NOMO-1 (cell line): ENCODE data around the gene OPALIN.

Source experiments
- DNase-seq, 2 experiments: peaks; one replicate each; lab custom pipeline; 2025; ENCODE audit not compliant: unreplicated experiment in 2 of 2; lab: John Stamatoyannopoulos, UW

Gene OPALIN

GRCh38 chr10:96358851-96359540 lies at the start of gene OPALIN:
OPALIN (minus strand) TSS chr10:96359002; CDS start chr10:96358896, 106 bp downstream.
- no peak for DNase-seq

GRCh38 chr10:96408201-96408600 lies 49.4 kb upstream of the OPALIN start:
- DNase-seq: no peak

GRCh38 chr10:96407560-96408069 lies 48.8 kb upstream of the OPALIN start:
- DNase-seq: no peak

GRCh38 chr10:96406091-96406490 lies 47.3 kb upstream of the OPALIN start:
- no peak for DNase-seq

GRCh38 chr10:96402417-96403305 lies 43.9 kb upstream of the OPALIN start:
- DNase-seq: no peak

GRCh38 chr10:96401036-96401435 lies 42.2 kb upstream of the OPALIN start:
- DNase-seq: no peak

GRCh38 chr10:96400465-96400864 lies 41.7 kb upstream of the OPALIN start:
- DNase-seq: no peak

GRCh38 chr10:96397902-96398301 lies 39.1 kb upstream of the OPALIN start:
- DNase-seq: no peak

- DNase-seq: peak; percentile 55 to 56
Observed at GRCh38 chr10:96395931-96396877, 37.4 kb upstream of the OPALIN start.

GRCh38 chr10:96390460-96390864 lies 31.7 kb upstream of the OPALIN start:
- no peak for DNase-seq

GRCh38 chr10:96389785-96390184 lies 31.0 kb upstream of the OPALIN start:
- no peak for DNase-seq

- DNase-seq: no peak
Observed at GRCh38 chr10:96387601-96388000, 28.8 kb upstream of the OPALIN start.

- no peak for DNase-seq
Observed at GRCh38 chr10:96387161-96387560, 28.4 kb upstream of the OPALIN start.

- no peak for DNase-seq
Observed at GRCh38 chr10:96384506-96384905, 25.7 kb upstream of the OPALIN start.

GRCh38 chr10:96380821-96381220 lies 22.0 kb upstream of the OPALIN start:
- peak; percentile 87 to 91 for DNase-seq

GRCh38 chr10:96379758-96380157 lies 21.0 kb upstream of the OPALIN start:
- no peak for DNase-seq

GRCh38 chr10:96378741-96379140 lies 19.9 kb upstream of the OPALIN start:
- no peak for DNase-seq

- DNase-seq: no peak
Observed at GRCh38 chr10:96377816-96378294, 19.1 kb upstream of the OPALIN start.

GRCh38 chr10:96376483-96376882 lies 17.7 kb upstream of the OPALIN start:
- DNase-seq: no peak
